SKM-1 treated with dmso at 0.1 percent for 144 hours (cell line): ENCODE results near the gene MGAT5.

Source experiments
- DNase-seq: peaks from one replicate; lab custom pipeline; 2025; ENCODE audit not compliant: unreplicated experiment; lab: John Stamatoyannopoulos, UW

The MGAT5 gene

DNA sequence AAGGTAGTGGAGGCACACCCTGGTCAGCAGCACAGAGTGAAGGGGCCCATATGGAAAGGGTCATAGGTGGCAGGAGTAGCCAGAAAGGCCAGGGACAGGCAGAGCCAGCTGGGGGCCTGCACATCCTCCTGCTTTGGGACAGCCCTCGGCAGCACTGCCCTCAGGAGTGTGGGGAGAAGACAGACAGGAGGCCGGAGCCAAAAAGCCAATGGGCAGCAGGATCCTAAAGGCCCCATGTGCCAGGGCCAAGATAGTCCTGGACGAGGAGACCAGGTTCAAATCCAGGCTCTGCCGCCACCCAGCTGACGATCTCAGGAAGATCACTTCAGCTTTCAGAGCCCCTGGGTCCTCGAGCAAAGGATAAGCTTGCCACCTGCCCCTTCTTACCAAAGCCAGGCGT is 244.8 kb downstream of the MGAT5 start:
- DNase-seq, result no peak

GRCh38 chr2:134499307-134499926 is 245.5 kb downstream of the MGAT5 start:
- DNase-seq, result no peak

DNA sequence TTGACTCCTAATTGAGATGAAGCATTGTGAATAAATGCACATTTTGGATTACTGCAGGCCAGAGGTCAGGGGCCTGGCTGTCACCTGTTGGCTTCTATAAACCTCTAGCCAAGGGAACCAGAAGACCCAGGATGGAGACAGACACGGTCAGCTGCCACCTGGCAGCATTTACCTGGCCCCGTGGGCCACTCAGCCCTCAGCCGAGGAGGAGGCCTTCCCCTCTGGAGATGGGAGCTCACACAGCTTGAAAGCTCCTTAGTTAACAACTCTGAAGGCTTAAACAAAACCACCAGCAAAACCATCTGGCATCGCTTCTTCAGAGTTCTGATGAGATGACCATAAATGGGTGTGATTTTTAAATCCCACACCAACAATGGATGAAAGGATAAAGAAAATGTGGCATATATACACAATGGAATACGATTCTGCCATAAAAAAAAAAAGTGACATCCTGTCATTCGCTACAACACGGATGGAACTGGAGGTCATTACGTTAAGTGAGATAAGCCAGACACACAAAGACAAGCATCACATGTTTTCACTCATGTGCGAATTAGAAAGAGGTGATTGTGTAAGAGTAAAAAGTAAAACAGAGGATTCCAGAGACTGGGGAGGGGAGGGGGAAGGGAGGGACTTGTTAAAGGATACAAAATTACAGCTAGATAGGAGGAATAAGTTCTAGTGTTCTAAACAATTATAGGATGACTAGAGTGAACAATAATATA is 246.5 kb downstream of the MGAT5 start:
- no peak for DNase-seq

GRCh38 chr2:134501476-134502091 is 247.7 kb downstream of the MGAT5 start:
- no peak for DNase-seq

- DNase-seq, result no peak
Observed at GRCh38 chr2:134502104-134502503, 248.2 kb downstream of the MGAT5 start.
